Femur (tissue), 1 donor: ENCODE measurements around the gene GLDC.
"Not testable (repeated sequence)": the region's sequence is repeated elsewhere in the genome, so short reads cannot be mapped to it uniquely, and the experiment has no call there.

ENCODE experiments used
- DNase-seq: peaks from one replicate; pipeline ENCODE4 v3.0.0-alpha.2; 2017

Gene GLDC

GRCh38 chr9:6660512-6660911, 15.0 kb upstream of the GLDC start:
- no peak for DNase-seq

- no peak for DNase-seq
These were observed 13.3 kb upstream of the GLDC start for GRCh38 chr9:6658628-6659353.

- DNase-seq, result no peak
These were observed 11.2 kb upstream of the GLDC start for GRCh38 chr9:6656614-6657300.

DNA sequence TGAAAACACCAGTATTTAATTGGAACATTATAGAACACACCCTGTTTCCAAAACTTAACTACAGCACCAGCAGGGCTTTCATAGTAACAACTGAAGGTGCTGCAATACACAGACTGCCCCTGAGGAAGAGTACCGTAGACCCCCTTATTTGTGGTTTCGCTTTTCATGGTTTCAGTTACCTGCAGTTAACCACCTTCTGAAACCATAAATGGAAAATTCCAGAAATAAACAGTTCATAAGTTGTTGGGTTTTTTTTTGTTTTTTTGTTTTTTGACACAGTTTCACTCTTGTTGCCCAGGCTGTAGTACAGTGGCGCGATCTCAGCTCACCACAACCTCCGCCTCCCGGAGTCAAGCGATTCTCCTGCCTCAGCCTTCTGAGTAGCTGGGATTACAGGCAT, 9.5 kb upstream of the GLDC start:
- DNase-seq, result no peak

- no peak for DNase-seq
These were observed 736 bp upstream of the GLDC start for GRCh38 chr9:6646293-6646636.

GRCh38 chr9:6645105-6645354, 499 bp downstream of the GLDC start:
- not testable (repeated sequence) for DNase-seq

DNA sequence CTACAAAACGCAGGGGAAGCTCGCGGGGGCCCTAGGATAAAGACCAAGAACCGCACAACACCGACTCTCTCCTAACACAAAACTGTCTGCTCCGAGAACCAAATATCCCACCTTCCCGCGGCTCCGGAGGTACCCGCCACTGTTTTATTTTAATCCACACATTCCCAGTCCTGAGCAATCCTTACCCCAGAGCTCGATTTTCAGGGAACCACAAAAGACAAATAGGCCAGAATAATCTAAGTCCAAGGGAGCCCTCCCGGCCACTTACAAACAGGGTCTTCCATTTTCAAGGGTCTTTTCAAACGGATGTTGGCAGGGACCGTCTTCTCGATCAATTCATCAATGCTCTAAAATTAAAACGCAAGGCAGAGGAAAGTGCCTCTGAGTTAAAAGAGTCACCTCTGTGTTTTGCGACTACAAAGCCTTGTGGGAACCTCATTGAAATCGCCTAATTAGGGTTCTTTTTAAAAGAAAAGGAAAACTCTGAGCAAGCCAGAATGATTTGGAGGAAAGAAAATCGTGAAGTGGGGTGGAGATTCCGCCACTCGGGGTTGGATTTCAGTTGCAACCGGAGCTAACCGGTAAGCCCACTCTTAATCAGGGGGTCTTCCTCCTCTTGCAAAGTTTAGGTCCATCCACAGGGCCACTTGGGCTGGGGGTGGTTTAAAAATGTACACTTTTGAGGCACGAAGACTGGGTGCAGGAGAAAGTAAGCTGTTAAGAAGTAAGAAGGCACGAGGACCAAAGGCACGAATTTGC, 1.0 kb downstream of the GLDC start:
- no peak for DNase-seq

GRCh38 chr9:6641961-6642360, 3.6 kb downstream of the GLDC start:
- DNase-seq, result no peak

GRCh38 chr9:6641561-6641960, 4.0 kb downstream of the GLDC start:
- no peak for DNase-seq

GRCh38 chr9:6641056-6641455, 4.5 kb downstream of the GLDC start:
- DNase-seq, result no peak

DNA sequence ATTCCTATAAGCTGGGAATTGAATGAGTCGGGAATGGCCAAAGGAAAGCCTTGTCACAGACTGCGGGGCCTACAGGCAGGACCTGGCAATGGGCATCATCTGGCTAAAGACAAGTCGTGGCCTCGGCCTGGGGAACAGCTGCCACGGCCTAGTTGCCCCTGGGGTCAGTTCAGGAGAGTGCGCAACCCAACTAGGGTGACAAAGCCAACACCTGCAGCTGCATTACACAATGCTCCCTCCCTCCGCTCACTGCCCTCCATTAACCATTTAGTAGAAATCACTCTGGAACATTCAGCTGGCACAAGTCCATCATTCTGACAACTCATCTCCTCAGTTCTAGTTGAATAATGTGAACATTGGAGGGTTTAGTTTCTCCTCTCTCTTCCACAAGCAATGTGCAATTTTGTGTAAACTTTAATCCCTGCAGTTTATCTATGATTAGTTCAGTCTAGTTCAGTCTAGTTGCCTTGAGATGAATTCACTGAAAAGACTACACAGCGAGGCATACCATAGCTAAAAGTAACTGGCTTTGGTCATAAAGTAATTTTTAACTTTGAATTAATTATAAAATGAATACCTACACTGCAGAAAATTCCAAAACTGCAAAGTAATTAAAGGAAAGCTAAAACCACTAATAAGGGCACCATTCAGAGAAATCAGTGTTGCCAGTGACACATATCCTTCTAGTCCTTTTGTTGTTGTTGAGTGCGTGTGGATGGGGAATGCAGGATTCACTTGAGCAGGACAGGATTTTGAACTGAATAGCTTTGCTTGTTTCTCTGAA, 5.1 kb downstream of the GLDC start:
- DNase-seq, result no peak

DNA sequence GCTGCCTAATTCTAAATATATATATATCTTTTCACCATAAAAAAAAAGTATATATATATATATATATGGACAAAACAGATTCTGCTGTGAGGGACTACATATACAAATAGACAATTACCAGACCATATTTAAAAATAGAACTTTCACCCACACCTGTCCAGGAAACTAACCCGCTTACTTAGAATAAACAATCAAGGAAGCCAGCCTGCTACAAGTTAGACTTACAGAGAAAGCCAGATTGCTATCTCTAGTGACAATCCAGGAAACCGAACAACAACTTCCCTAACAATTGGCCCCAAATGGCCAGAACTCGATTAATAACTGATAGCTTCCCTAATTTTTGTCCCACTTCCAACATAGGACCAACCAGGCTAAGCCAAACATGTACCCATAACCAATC, 5.9 kb downstream of the GLDC start:
- no peak for DNase-seq

DNA sequence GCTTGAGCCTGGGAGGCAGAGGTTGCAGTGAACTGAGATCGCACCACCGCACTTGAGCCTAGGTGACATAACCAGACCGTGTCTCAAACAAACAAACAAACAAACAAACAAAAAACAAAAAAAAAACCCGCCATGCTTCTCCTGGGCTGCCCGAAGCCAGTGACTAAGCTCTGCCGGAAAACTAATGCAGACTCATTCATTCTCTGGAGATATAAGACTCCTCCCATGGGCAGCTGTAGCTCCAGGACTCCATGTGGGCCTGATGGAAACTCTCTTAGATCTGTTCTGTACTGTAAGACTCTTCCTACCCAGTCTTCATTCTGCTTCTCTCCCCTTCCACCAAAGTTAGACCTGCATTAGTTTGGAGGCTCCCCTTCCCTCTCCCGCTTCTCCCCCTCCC, 11.1 kb downstream of the GLDC start:
- no peak for DNase-seq

GRCh38 chr9:6633378-6633777, 12.2 kb downstream of the GLDC start:
- DNase-seq, result no peak

GRCh38 chr9:6632516-6633183, 12.9 kb downstream of the GLDC start:
- DNase-seq, result no peak

DNA sequence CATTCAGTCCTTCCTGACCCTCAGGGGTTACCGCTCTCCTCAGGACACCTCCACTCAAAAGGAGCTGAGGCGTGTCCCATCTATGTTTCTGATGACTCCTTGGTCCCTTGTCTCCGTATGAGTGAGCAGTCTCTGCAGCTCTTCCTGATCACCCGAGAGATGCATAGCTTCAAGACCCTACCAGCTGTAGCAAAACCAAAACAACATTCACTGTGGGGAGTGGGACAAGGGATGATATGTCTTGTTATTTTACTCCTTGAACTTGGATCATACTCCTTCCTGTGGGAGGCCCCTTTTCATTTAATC, 14.4 kb downstream of the GLDC start:
- no peak for DNase-seq

DNA sequence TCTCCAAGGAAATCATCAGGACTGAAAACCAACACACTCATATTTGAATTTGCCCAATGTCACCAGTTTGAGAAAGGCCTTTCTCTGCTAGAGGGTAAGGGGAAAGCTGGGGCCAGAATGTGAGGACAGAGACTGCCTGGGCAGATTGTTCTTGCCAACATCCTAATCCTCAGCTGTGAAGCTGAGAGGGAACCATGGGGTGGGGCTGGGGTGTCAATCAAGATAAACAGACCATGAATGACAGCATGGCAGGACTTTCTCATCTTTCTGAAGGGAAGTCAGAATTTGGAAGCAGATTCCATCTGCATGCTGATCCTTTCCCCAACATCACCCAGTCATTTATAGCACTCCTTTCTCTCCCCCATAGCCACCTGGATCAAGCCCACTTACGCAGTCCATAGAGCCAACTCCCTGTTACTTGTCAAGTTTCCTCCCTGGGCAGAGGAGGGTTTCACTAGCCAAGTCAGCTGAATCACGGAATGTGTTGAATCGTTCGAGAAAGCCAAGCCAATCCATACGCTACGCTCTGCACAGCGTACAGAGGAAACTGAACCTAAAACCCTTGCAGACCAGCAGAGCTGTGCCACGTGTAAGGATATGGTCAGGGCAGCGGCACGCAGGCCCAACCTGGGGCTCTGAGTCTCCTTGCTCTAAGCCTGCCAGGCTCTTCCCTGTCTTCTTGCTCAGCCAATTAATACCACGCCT, 14.9 kb downstream of the GLDC start:
- no peak for DNase-seq

DNA sequence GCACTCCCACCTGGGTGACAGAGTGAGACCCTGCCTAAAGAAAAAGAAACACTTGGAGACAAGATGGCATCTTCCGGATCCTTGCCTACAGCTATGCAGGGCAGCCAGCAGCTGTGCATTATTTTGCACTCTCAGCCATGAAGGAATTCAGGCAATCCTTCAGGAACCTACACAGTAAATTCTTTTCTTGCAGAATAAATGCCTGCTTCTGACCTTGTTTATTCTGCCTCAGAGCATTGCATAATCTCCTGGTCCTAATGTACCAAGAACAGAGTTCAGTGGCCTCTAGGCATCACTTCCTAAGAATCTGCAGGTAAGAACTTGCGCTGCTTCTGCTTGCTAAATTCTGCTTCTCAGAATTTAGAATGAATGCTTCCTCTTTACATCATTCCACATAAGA, 16.8 kb downstream of the GLDC start:
- no peak for DNase-seq

DNA sequence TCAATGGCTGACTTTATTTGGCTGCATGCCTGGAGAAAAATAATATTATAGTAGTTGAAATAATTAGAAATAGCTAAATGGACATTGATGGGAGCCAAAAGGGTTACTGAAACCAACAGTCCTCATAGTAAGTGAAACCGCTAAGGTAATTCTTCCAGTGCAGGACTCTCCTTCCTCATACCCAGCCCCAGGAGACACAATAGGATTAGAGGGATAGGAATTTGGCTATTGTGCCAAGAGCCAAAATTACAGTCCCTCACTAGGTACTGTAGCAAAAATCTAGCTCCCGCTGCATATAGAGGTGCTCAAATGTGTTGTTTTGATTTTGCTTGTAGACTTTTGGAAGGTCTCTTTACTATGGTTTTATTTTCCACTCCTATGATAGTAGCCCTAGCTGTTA, 20.2 kb downstream of the GLDC start:
- DNase-seq, result no peak

DNA sequence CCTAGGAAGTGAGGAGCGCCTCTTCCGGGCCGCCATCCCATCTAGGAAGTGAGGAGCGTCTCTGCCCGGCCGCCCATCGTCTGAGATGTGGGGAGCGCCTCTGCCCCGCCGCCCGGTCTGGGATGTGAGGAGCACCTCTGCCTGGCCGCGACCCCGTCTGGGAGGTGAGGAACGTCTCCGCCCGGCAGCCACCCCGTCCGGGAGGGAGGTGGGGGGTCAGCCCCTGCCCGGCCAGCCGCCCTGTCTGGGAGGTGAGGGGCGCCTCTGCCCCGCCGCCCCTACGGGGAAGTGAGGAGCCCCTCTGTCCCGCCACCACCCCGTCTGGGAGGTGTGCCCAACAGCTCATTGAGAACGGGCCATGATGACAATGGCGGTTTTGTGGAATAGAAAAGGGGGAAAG, 22.7 kb downstream of the GLDC start:
- not testable (repeated sequence) for DNase-seq

DNA sequence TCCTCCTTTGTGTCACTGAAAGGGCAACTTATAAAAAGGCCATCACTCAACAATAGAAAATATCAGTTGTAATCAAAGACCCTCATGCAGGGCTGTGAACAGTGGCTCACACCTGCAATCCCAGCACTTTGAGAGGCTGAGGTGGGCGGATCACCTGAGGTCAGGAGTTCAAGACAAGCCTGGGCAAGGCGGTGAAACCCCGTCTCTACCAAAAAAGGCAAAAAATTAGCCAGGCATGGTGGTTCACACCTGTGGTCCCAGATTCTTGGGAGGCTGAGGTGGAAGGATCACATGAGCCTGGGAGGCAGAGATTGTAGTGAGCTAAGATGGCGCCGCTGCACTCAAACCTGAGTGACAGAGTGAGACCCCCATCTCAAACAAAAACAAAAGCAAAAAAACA, 24.7 kb downstream of the GLDC start:
- no peak for DNase-seq

GRCh38 chr9:6620353-6620752, 25.2 kb downstream of the GLDC start:
- no peak for DNase-seq

DNA sequence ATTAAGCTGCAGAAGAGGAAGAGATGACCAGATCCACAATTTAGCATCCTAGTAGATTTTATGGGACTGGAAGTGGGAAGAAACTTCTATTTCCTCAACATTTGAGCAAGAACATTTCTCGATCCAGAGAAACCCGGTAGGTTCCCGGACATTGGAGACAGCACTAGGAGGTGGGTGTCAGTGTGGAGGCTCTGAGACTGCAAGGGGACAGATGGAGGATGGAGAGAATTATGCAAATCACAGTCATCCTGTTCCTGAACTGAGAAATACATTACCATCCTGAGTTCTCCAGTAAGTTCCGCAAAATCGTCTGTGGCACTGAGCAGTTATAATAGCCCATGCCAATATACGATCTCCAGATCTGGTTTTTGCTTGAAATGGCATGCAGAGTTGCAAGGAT, 25.6 kb downstream of the GLDC start:
- no peak for DNase-seq
